Stimulated activated effector memory CD8-positive, alpha-beta T cell treated with anti-CD3 and anti-CD28 coated beads, Interleukin-12 subunit alpha, Interleukin-12 subunit beta, amount 100 ng/mL, for 72 hours (primary cell): ENCODE data around the gene GABBR2.

Source experiments
- ATAC-seq: fragments of 150-1000 bp; cut with Tn5 transposase; 2 replicates; pipeline ENCODE4 v1.10.0; 2021
- DNase-seq, 2 donors: peaks; one replicate each; pipeline ENCODE4 v3.0.0; 2021 to 2022; ENCODE audit warnings: low spot score in 2 of 2
- H3K27ac Mint-ChIP-seq: one replicate; pipeline ENCODE4 v1.8.0; 2022; ENCODE audit warnings: mild to moderate bottlenecking, mixed read lengths
- H3K36me3 Mint-ChIP-seq: one replicate; pipeline ENCODE4 v1.8.0; 2022; ENCODE audit warnings: mild to moderate bottlenecking, mixed read lengths
- H3K4me1 Mint-ChIP-seq: one replicate; pipeline ENCODE4 v1.8.0; 2022; ENCODE audit warnings: mixed read lengths
- H3K4me3 Mint-ChIP-seq: one replicate; pipeline ENCODE4 v1.8.0; 2022; ENCODE audit warnings: mild to moderate bottlenecking, mixed read lengths
- H3K9me3 Mint-ChIP-seq: one replicate; pipeline ENCODE4 v1.8.0; 2022; ENCODE audit warnings: mixed read lengths

The GABBR2 gene

GRCh38 chr9:98429613-98430012 lies 279.1 kb downstream of the GABBR2 start:
- no peaks in the 10 kb centered on the region for H3K36me3 Mint-ChIP-seq
- no peak for DNase-seq

GRCh38 chr9:98428454-98428853 lies 280.3 kb downstream of the GABBR2 start:
- DNase-seq = no peak
- no peak overlapping the region for H3K27ac Mint-ChIP-seq
- H3K36me3 Mint-ChIP-seq = no peaks in the 10 kb centered on the region
- peaks cover 5% of the 10 kb centered on the region for H3K9me3 Mint-ChIP-seq
- ATAC-seq = no peak
- H3K4me3 Mint-ChIP-seq = no peak overlapping the region
- no peaks in the 10 kb centered on the region for H3K4me1 Mint-ChIP-seq

More at GRCh38 chr9:98429613-98430012, 279.1 kb downstream of the GABBR2 start:
- no peak overlapping the region for H3K27ac Mint-ChIP-seq
- H3K4me3 Mint-ChIP-seq = no peak overlapping the region
- ATAC-seq = no peak
- no peaks in the 10 kb centered on the region for H3K4me1 Mint-ChIP-seq
- peaks cover 5% of the 10 kb centered on the region for H3K9me3 Mint-ChIP-seq

GRCh38 chr9:98427491-98427890 lies 281.2 kb downstream of the GABBR2 start:
- Mint-ChIP-seq H3K4me1 (no peaks in the 10 kb centered on the region), H3K27ac (no peak overlapping the region)

GRCh38 chr9:98425079-98425478 lies 283.7 kb downstream of the GABBR2 start:
- ATAC-seq = no peak
- no peaks in the 10 kb centered on the region for H3K36me3 Mint-ChIP-seq

More at GRCh38 chr9:98427491-98427890, 281.2 kb downstream of the GABBR2 start:
- H3K36me3 Mint-ChIP-seq = no peaks in the 10 kb centered on the region
- DNase-seq (no peak), ATAC-seq (no peak)
- H3K4me3 Mint-ChIP-seq = no peak overlapping the region
- peaks cover 5% of the 10 kb centered on the region for H3K9me3 Mint-ChIP-seq

GRCh38 chr9:98419260-98419603 lies 289.5 kb downstream of the GABBR2 start:
- Mint-ChIP-seq H3K27ac (no peak overlapping the region), H3K9me3 (no peaks in the 10 kb centered on the region), H3K4me1 (no peaks in the 10 kb centered on the region), H3K4me3 (no peak overlapping the region), H3K36me3 (no peaks in the 10 kb centered on the region)
- DNase-seq (no peak), ATAC-seq (no peak)

More at GRCh38 chr9:98425079-98425478, 283.7 kb downstream of the GABBR2 start:
- Mint-ChIP-seq H3K4me3 (no peak overlapping the region), H3K27ac (no peak overlapping the region), H3K4me1 (no peaks in the 10 kb centered on the region), H3K9me3 (peaks cover 5% of the 10 kb centered on the region)
- no peak for DNase-seq

- no peaks in the 10 kb centered on the region for H3K9me3 Mint-ChIP-seq
- no peak overlapping the region for H3K4me3 Mint-ChIP-seq
- no peaks in the 10 kb centered on the region for H3K4me1 Mint-ChIP-seq
- DNase-seq = no peak
- H3K36me3 Mint-ChIP-seq = no peaks in the 10 kb centered on the region
- no peak for ATAC-seq
- no peak overlapping the region for H3K27ac Mint-ChIP-seq
Measured at GRCh38 chr9:98418578-98419259, 290.0 kb downstream of the GABBR2 start.

- ATAC-seq (peak; percentile 27), DNase-seq (no peak)
- Mint-ChIP-seq H3K4me3 (no peak overlapping the region), H3K27ac (no peak overlapping the region), H3K36me3 (no peaks in the 10 kb centered on the region), H3K9me3 (no peaks in the 10 kb centered on the region), H3K4me1 (no peaks in the 10 kb centered on the region)
Measured at GRCh38 chr9:98416294-98417248, 292.2 kb downstream of the GABBR2 start.

GRCh38 chr9:98415782-98416181 lies 293.0 kb downstream of the GABBR2 start:
- ATAC-seq (no peak), DNase-seq (no peak)
- no peaks in the 10 kb centered on the region for H3K4me1 Mint-ChIP-seq
- H3K4me3 Mint-ChIP-seq = no peak overlapping the region
- no peaks in the 10 kb centered on the region for H3K36me3 Mint-ChIP-seq
- H3K9me3 Mint-ChIP-seq = no peaks in the 10 kb centered on the region
- H3K27ac Mint-ChIP-seq = no peak overlapping the region

GRCh38 chr9:98413084-98413483 lies 295.7 kb downstream of the GABBR2 start:
- Mint-ChIP-seq H3K4me3 (no peak overlapping the region), H3K36me3 (no peaks in the 10 kb centered on the region), H3K27ac (no peak overlapping the region), H3K4me1 (peaks cover 6% of the 10 kb centered on the region), H3K9me3 (no peaks in the 10 kb centered on the region)
- ATAC-seq (no peak), DNase-seq (no peak)

- Mint-ChIP-seq H3K9me3 (no peaks in the 10 kb centered on the region), H3K4me3 (no peak overlapping the region), H3K4me1 (peaks cover 6% of the 10 kb centered on the region), H3K27ac (no peak overlapping the region), H3K36me3 (no peaks in the 10 kb centered on the region)
- ATAC-seq (no peak), DNase-seq (no peak)
Measured at GRCh38 chr9:98412101-98412842, 296.5 kb downstream of the GABBR2 start.

- ATAC-seq (no peak), DNase-seq (no peak)
- Mint-ChIP-seq H3K4me3 (no peak overlapping the region), H3K9me3 (no peaks in the 10 kb centered on the region), H3K36me3 (no peaks in the 10 kb centered on the region), H3K4me1 (peaks cover 6% of the 10 kb centered on the region), H3K27ac (no peak overlapping the region)
Measured at GRCh38 chr9:98410185-98410697, 298.5 kb downstream of the GABBR2 start.

GRCh38 chr9:98409719-98410118 lies 299.0 kb downstream of the GABBR2 start:
- Mint-ChIP-seq H3K9me3 (no peaks in the 10 kb centered on the region), H3K4me1 (peaks cover 6% of the 10 kb centered on the region), H3K27ac (no peak overlapping the region), H3K4me3 (no peak overlapping the region), H3K36me3 (no peaks in the 10 kb centered on the region)
- ATAC-seq (no peak), DNase-seq (no peak)

- Mint-ChIP-seq H3K4me1 (peaks cover 6% of the 10 kb centered on the region), H3K9me3 (no peaks in the 10 kb centered on the region), H3K36me3 (no peaks in the 10 kb centered on the region), H3K27ac (no peak overlapping the region), H3K4me3 (no peak overlapping the region)
- ATAC-seq (no peak), DNase-seq (no peak)
Measured at GRCh38 chr9:98406469-98406868, 302.3 kb downstream of the GABBR2 start.

- no peaks in the 10 kb centered on the region for H3K4me1 Mint-ChIP-seq
- H3K9me3 Mint-ChIP-seq = no peaks in the 10 kb centered on the region
- H3K27ac Mint-ChIP-seq = no peak overlapping the region
- H3K36me3 Mint-ChIP-seq = no peaks in the 10 kb centered on the region
- DNase-seq (no peak), ATAC-seq (no peak)
- no peak overlapping the region for H3K4me3 Mint-ChIP-seq
Measured at GRCh38 chr9:98404237-98404636, 304.5 kb downstream of the GABBR2 start.

GRCh38 chr9:98403715-98404114 lies 305.0 kb downstream of the GABBR2 start:
- Mint-ChIP-seq H3K4me3 (no peak overlapping the region), H3K4me1 (no peaks in the 10 kb centered on the region)

More at GRCh38 chr9:98403715-98404114, 305.0 kb downstream of the GABBR2 start:
- Mint-ChIP-seq H3K27ac (no peak overlapping the region), H3K9me3 (no peaks in the 10 kb centered on the region), H3K36me3 (no peaks in the 10 kb centered on the region)
- no peak for DNase-seq
- ATAC-seq = no peak
